HepG2 (cell line): ENCODE measurements around the gene HDAC3. TPM values are rescaled to one million over a fixed set of nuclear protein-coding genes. Genes with fewer than 3 reads are reported as not detected.

Experiments
- ATAC-seq: fragments of 200-7000 bp; cut with Tn5 transposase; 3 replicates; pipeline ENCODE4 v1.9.1; 2020; ENCODE audit warnings: mild to moderate bottlenecking, moderate library complexity
- BruUV-seq: library from RNA; stranded (reverse); fragments of 400-500 nt; replicated peaks from 2 replicates; lab custom pipeline; 2021; lab: Mats Ljungman, UMichigan
- CTCF ChIA-PET: fragments of 300-600 bp; formaldehyde crosslinking; extraction: SDS; loops from one replicate; lab custom pipeline; 2021; ENCODE audit warnings: low total read pairs, inconsistent platforms, low intra/inter-chr PET ratio; lab: Yijun Ruan, JAX
- POLR2A ChIA-PET: fragments of 350-600 bp; sonication (Branson Sonifier 250); formaldehyde crosslinking; loops from one replicate; lab custom pipeline; 2020; ENCODE audit warnings: antibody characterized with exemption, inconsistent platforms; lab: Yijun Ruan, JAX
- DNase-seq: peaks from one replicate; pipeline ENCODE4 v3.0.0-alpha.2; 2015; ENCODE audit warnings: low spot score
- FAIRE-seq: peaks from 3 replicates; lab custom pipeline; 2011; peaks lifted over from hg19 to GRCh38; lab: Jason Lieb, UNC
- H2AFZ ChIP-seq: one replicate; pipeline ENCODE4 v1.6.1; 2011; ENCODE audit warnings: low read length, inconsistent platforms
- H3K27ac ChIP-seq: fragments of 300-600 bp; 3 replicates; pipeline ENCODE4 v1.8.0; 2011; ENCODE audit warnings: mixed run types, mild to moderate bottlenecking, mixed read lengths, low read length, inconsistent platforms; ENCODE audit not compliant: insufficient read depth; ENCODE audit errors: extremely low read length
- H3K27me3 ChIP-seq, 2 experiments: fragments of 200-600 bp in 1 of 2; 2 replicates in 1 of 2; 3 replicates in 1 of 2; pipeline versions ENCODE4 v1.6.0 to v1.8.0; 2011; ENCODE audit warnings: low read length in 2 of 2, mild to moderate bottlenecking in 2 of 2, moderate library complexity in 2 of 2, inconsistent platforms in 1 of 2; ENCODE audit not compliant: insufficient read depth in 2 of 2, control insufficient read depth in 1 of 2
- H3K36me3 ChIP-seq, 2 experiments: fragments of 200-600 bp in 1 of 2; replicated peaks in 1 of 2; 2 replicates in 1 of 2; 3 replicates in 1 of 2; pipeline versions ENCODE4 v1.5.1 to v1.8.0; 2011; ENCODE audit warnings: low read length in 2 of 2, inconsistent platforms in 1 of 2; ENCODE audit not compliant: insufficient read depth in 2 of 2, control insufficient read depth in 1 of 2
- H3K4me1 ChIP-seq: 2 replicates; pipeline ENCODE4 v1.5.1; 2012; ENCODE audit warnings: low read length, inconsistent platforms; ENCODE audit not compliant: insufficient read depth
- H3K4me2 ChIP-seq: 2 replicates; pipeline ENCODE4 v1.6.0; 2011; ENCODE audit warnings: low read depth, low read length, inconsistent platforms
- H3K4me3 ChIP-seq, 3 experiments: fragments of 200-600 bp in 1 of 3; sonication (generic), shearing (Covaris generic) in 1 of 3; replicated peaks in 1 of 3; 2 replicates each; pipeline ENCODE4 v1.5.1; 2011 to 2016; ENCODE audit warnings: low read length in 3 of 3, inconsistent platforms in 2 of 3, low read depth in 2 of 3, mild to moderate bottlenecking in 2 of 3, control low read depth in 1 of 3, mixed read lengths in 1 of 3; ENCODE audit not compliant: insufficient read depth in 1 of 3
- H3K79me2 ChIP-seq: one replicate; pipeline ENCODE4 v1.6.1; 2011; ENCODE audit warnings: low read length, inconsistent platforms; ENCODE audit not compliant: insufficient read depth
- H3K9ac ChIP-seq: 2 replicates; pipeline ENCODE4 v1.6.0; 2011; ENCODE audit warnings: mild to moderate bottlenecking, low read depth, low read length, inconsistent platforms; ENCODE audit not compliant: insufficient read depth
- H3K9me3 ChIP-seq: 2 replicates; pipeline ENCODE4 v1.5.1; 2012; ENCODE audit warnings: mild to moderate bottlenecking, low read length
- H4K20me1 ChIP-seq: 2 replicates; pipeline ENCODE4 v1.6.0; 2011; ENCODE audit warnings: inconsistent platforms, mild to moderate bottlenecking, low read length, moderate library complexity; ENCODE audit not compliant: insufficient read depth
- DDIT3 ChIP-seq: sonication (generic); formaldehyde crosslinking; IDR thresholded peaks from 2 replicates; pipeline ENCODE4 v1.4.0; 2020; ENCODE audit warnings: mild to moderate bottlenecking, missing genetic modification reagents
- HMGA1 ChIP-seq: sonication (generic); formaldehyde crosslinking; conservative IDR thresholded peaks from 2 replicates; pipeline ENCODE4 v1.4.0; 2020; ENCODE audit warnings: missing genetic modification reagents
- RAD51 ChIP-seq: fragments of 450-650 bp; IDR thresholded peaks from 2 replicates; pipeline ENCODE4 v1.6.1; 2016; ENCODE audit warnings: borderline replicate concordance
- RBM39 ChIP-seq: fragments of 200-400 bp; formaldehyde crosslinking; IDR thresholded peaks from one replicate; pipeline ENCODE4 v1.6.1; 2018; ENCODE audit warnings: antibody characterized with exemption, mild to moderate bottlenecking, low read depth, low read length; ENCODE audit not compliant: poor library complexity, severe bottlenecking
- SMAD1 ChIP-seq: sonication (generic); formaldehyde crosslinking; IDR thresholded peaks from 2 replicates; pipeline ENCODE4 v1.4.0; 2020; ENCODE audit warnings: missing genetic modification reagents, low read depth, mild to moderate bottlenecking, borderline replicate concordance
- SSRP1 ChIP-seq: IDR thresholded peaks from 2 replicates; pipeline ENCODE4 v1.6.1; 2016; ENCODE audit warnings: control low read depth
- YY1 ChIP-seq: IDR thresholded peaks from 2 replicates; pipeline ENCODE4 v1.6.1; 2011; ENCODE audit warnings: low read length, low read depth, moderate library complexity, mild to moderate bottlenecking; ENCODE audit not compliant: insufficient read depth, insufficient replicate concordance
- ZIK1 ChIP-seq: sonication (generic); formaldehyde crosslinking; IDR thresholded peaks from 2 replicates; pipeline ENCODE4 v1.5.0; 2020; ENCODE audit warnings: mild to moderate bottlenecking, low read depth, missing genetic modification reagents, borderline replicate concordance
- ZNF646 ChIP-seq: sonication (generic); formaldehyde crosslinking; IDR thresholded peaks from 2 replicates; pipeline ENCODE4 v1.9.0; 2021; ENCODE audit warnings: mild to moderate bottlenecking, missing genetic modification reagents
- ZNF746 ChIP-seq: sonication (generic); formaldehyde crosslinking; IDR thresholded peaks from 2 replicates; pipeline ENCODE4 v1.8.0; 2022; ENCODE audit warnings: mild to moderate bottlenecking, missing genetic modification reagents
- ZNF883 ChIP-seq: sonication (generic); formaldehyde crosslinking; IDR thresholded peaks from 2 replicates; pipeline ENCODE4 v1.5.1; 2020; ENCODE audit warnings: mild to moderate bottlenecking, missing genetic modification reagents; ENCODE audit errors: not compliant biosample characterization
- WGBS: methylation state at CpG from one replicate; pipeline ENCODE4 v1.1.6; 2017; ENCODE audit warnings: low lambda C conversion rate; 5-methylcytosine and 5-hydroxymethylcytosine counted together
- in situ Hi-C: cut with HindIII; loops from 2 replicates; pipeline ENCODE4 v1.10.0; 2017; ENCODE audit warnings: low pct_unique_long_range_greater_than_20kb; ENCODE audit not compliant: extremely low pct_ligation_motif_present
- intact Hi-C: fragments of 100-400 bp; cut with micrococcal nuclease; formaldehyde crosslinking; loops from one replicate; pipeline ENCODE4 v1.10.0; 2022; ENCODE audit not compliant: unreplicated experiment
- polyA plus RNA-seq, 8 experiments: library from polyadenylated mRNA; depleted of rRNA in 3 of 8; stranded (reverse) in 7 of 8; unstranded in 1 of 8; fragments of >200 nt; fragmentation: Illumina TruSeq in 4 of 8; extraction: Trizol in 4 of 8; gene quantifications; 2 replicates each; pipeline versions ENCODE4 v1.2.1 to v1.2.3, GENCODE V29; 2011 to 2016; ENCODE audit warnings: low read depth in 4 of 8, missing spikeins in 1 of 8, mixed read lengths in 1 of 8; ENCODE audit not compliant: insufficient read depth in 1 of 8
- total RNA-seq, 5 experiments: library from RNA; depleted of rRNA; stranded (reverse); fragments of >200 nt; fragmentation: Illumina TruSeq; extraction: Trizol; gene quantifications; 2 replicates each; pipeline ENCODE4 v1.2.3, GENCODE V29; 2016; ENCODE audit warnings: low read depth in 1 of 5

Gene HDAC3
- total and polyA plus RNA-seq, 2 of the 13 experiments (the other 11 are each of a cell fraction or from before 2014, with no cell fraction given) = 84.0 to 94.1 TPM

DNA sequence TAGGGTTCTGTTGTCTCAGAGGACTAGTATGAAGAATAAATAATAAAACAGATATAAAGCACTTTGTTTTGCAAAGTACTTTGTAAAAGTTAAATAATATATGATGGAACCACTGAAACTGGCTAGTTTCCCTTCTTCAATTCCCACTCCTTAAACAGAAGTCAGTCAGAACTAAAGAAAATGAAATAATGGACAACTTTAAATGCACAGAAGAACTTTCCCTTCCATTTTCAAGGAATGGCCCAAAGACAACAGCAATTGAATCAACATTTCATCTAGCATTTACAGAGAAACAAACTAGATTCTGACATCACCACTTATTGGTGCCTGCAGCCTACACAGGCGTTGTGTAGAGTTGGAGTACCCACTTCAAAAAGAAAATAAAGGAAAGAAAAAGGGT lies 34.0 kb downstream of the HDAC3 start:
- Histone ChIP-seq H3K4me2 (no peak overlapping the region), H4K20me1 (no peaks in the 10 kb centered on the region; the same call in 1 of the 2 replicates), H3K27me3 (no peaks in the 10 kb centered on the region), H3K9ac (no peak overlapping the region), H3K79me2 (peaks cover 90% of the 10 kb centered on the region), H3K36me3 (peaks cover 0 to 10% of the 10 kb centered on the region in 2 experiments; a peak in 2 of 5 replicates), H2AFZ (no peak overlapping the region), H3K4me1 (peaks cover 69% of the 10 kb centered on the region), H3K4me3 (no peak overlapping the region), H3K9me3 (no peaks in the 10 kb centered on the region), H3K27ac (no peak overlapping the region)
- in situ Hi-C loops = no loop called here
- 97% methylated on average over 1 of the region's 1 CpG for WGBS
- intact Hi-C loops = no loop called here
- no peak for DNase-seq
- no peak for TF ChIP-seq ZIK1 (CRISPR knock-in tag)
- TF ChIP-seq DDIT3 = no peak
- TF ChIP-seq ZNF883 (CRISPR knock-in tag) = no peak
- TF ChIP-seq ZNF746 (CRISPR knock-in tag) = no peak
- TF ChIP-seq SMAD1 (CRISPR knock-in tag) = no peak
- TF ChIP-seq ZNF646 (CRISPR knock-in tag) = no peak
- TF ChIP-seq RAD51 = no peak
- TF ChIP-seq HMGA1 (CRISPR knock-in tag) = no peak
- no peak for TF ChIP-seq YY1
- TF ChIP-seq RBM39 = no peak
- TF ChIP-seq SSRP1 (CRISPR knock-in tag) = no peak
- BruUV-seq = no TSS peak
- CTCF ChIA-PET = no interaction called here
- ATAC-seq = no peak
- POLR2A ChIA-PET = no interaction called here
- no peak for FAIRE-seq
